ENCODE data around the gene SMIM20. TPM values are rescaled to one million over a fixed set of nuclear protein-coding genes. Genes with fewer than 3 reads are reported as not detected.
A peak's percentile ranks its signal among the peaks of the same experiment; 100 is the strongest.

Gene SMIM20
- total and polyA plus RNA-seq, 2 experiments from 2014 or later, result 56.6 to 82.9 TPM

GRCh38 chr4:25872851-25873631, 41.0 kb upstream of the SMIM20 start:
- H3K4me1 Mint-ChIP-seq, result no peaks in the 10 kb centered on the region

More at GRCh38 chr4:25872851-25873631, 41.0 kb upstream of the SMIM20 start:
- Histone ChIP-seq H3K27me3 (ENCODE audit: insufficient read depth) (no peaks in the 10 kb centered on the region), H3K27ac (ENCODE audit: low read depth) (no peak overlapping the region), H3K4me1 (ENCODE audit: insufficient read depth) (no peaks in the 10 kb centered on the region), H3K9me2 (ENCODE audit: insufficient read depth) (no peaks in the 10 kb centered on the region; the same call in 1 of the 2 replicates), H3K4me2 (no peak overlapping the region), H3K79me2 (replicated peaks; ENCODE audit: insufficient read depth) (no peaks in the 10 kb centered on the region), H3K36me3 (ENCODE audit: insufficient read depth) (no peaks in the 10 kb centered on the region), H3K4me3 (no peak overlapping the region), H4K20me1 (replicated peaks; ENCODE audit: insufficient read depth) (no peaks in the 10 kb centered on the region; the same call in 1 of the 2 replicates), H3F3A (replicated peaks; ENCODE audit: low read depth) (no peaks in the 10 kb centered on the region), H2AFZ (peak overlapping the region; percentile 7; the same call in 1 of the 2 replicates)
- Mint-ChIP-seq H3K27ac (no peak overlapping the region), H3K27me3 (ENCODE audit: insufficient read depth, low read depth, poor library complexity) (no peaks in the 10 kb centered on the region), H3K4me3 (no peak overlapping the region), H3K36me3 (ENCODE audit: low read depth) (no peaks in the 10 kb centered on the region), H3K9me3 (no peaks in the 10 kb centered on the region)
- ATAC-seq (no peak), DNase-seq (ENCODE audit: low spot score) (no peak)
- TF ChIP-seq, protein P1, sequence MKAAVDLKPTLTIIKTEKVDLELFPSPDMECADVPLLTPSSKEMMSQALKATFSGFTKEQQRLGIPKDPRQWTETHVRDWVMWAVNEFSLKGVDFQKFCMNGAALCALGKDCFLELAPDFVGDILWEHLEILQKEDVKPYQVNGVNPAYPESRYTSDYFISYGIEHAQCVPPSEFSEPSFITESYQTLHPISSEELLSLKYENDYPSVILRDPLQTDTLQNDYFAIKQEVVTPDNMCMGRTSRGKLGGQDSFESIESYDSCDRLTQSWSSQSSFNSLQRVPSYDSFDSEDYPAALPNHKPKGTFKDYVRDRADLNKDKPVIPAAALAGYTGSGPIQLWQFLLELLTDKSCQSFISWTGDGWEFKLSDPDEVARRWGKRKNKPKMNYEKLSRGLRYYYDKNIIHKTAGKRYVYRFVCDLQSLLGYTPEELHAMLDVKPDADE (IDR thresholded peaks at IDR 0.05), result no peak
- TF ChIP-seq NANOG (IDR thresholded peaks at IDR 0.05; ENCODE audit: borderline replicate concordance) (no peak), EZH2phosphoT487 (IDR thresholded peaks at IDR 0.05; ENCODE audit: unreplicated experiment) (no peak), CTCF (conservative IDR thresholded peaks at IDR 0.05; ENCODE audit: low read depth in 2 of 2) (no peak), POLR2AphosphoS5 (IDR thresholded peaks at IDR 0.05; ENCODE audit: low read depth) (no peak), JUNB (IDR thresholded peaks at IDR 0.05; ENCODE audit: unreplicated experiment) (no peak), ZNF331 (CRISPR knock-in tag; IDR thresholded peaks at IDR 0.05; ENCODE audit: low read depth) (no peak), STAT1 (IDR thresholded peaks at IDR 0.05; ENCODE audit: unreplicated experiment) (no peak), ZNF114 (CRISPR knock-in tag; IDR thresholded peaks at IDR 0.05) (no peak), CREB1 (CRISPR knock-in tag; IDR thresholded peaks at IDR 0.05; ENCODE audit: low read depth) (no peak)
- TF ChIP-seq, protein P2, sequence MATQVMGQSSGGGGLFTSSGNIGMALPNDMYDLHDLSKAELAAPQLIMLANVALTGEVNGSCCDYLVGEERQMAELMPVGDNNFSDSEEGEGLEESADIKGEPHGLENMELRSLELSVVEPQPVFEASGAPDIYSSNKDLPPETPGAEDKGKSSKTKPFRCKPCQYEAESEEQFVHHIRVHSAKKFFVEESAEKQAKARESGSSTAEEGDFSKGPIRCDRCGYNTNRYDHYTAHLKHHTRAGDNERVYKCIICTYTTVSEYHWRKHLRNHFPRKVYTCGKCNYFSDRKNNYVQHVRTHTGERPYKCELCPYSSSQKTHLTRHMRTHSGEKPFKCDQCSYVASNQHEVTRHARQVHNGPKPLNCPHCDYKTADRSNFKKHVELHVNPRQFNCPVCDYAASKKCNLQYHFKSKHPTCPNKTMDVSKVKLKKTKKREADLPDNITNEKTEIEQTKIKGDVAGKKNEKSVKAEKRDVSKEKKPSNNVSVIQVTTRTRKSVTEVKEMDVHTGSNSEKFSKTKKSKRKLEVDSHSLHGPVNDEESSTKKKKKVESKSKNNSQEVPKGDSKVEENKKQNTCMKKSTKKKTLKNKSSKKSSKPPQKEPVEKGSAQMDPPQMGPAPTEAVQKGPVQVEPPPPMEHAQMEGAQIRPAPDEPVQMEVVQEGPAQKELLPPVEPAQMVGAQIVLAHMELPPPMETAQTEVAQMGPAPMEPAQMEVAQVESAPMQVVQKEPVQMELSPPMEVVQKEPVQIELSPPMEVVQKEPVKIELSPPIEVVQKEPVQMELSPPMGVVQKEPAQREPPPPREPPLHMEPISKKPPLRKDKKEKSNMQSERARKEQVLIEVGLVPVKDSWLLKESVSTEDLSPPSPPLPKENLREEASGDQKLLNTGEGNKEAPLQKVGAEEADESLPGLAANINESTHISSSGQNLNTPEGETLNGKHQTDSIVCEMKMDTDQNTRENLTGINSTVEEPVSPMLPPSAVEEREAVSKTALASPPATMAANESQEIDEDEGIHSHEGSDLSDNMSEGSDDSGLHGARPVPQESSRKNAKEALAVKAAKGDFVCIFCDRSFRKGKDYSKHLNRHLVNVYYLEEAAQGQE (IDR thresholded peaks at IDR 0.05; ENCODE audit: unreplicated experiment), result no peak
- TF ChIP-seq, protein P3, sequence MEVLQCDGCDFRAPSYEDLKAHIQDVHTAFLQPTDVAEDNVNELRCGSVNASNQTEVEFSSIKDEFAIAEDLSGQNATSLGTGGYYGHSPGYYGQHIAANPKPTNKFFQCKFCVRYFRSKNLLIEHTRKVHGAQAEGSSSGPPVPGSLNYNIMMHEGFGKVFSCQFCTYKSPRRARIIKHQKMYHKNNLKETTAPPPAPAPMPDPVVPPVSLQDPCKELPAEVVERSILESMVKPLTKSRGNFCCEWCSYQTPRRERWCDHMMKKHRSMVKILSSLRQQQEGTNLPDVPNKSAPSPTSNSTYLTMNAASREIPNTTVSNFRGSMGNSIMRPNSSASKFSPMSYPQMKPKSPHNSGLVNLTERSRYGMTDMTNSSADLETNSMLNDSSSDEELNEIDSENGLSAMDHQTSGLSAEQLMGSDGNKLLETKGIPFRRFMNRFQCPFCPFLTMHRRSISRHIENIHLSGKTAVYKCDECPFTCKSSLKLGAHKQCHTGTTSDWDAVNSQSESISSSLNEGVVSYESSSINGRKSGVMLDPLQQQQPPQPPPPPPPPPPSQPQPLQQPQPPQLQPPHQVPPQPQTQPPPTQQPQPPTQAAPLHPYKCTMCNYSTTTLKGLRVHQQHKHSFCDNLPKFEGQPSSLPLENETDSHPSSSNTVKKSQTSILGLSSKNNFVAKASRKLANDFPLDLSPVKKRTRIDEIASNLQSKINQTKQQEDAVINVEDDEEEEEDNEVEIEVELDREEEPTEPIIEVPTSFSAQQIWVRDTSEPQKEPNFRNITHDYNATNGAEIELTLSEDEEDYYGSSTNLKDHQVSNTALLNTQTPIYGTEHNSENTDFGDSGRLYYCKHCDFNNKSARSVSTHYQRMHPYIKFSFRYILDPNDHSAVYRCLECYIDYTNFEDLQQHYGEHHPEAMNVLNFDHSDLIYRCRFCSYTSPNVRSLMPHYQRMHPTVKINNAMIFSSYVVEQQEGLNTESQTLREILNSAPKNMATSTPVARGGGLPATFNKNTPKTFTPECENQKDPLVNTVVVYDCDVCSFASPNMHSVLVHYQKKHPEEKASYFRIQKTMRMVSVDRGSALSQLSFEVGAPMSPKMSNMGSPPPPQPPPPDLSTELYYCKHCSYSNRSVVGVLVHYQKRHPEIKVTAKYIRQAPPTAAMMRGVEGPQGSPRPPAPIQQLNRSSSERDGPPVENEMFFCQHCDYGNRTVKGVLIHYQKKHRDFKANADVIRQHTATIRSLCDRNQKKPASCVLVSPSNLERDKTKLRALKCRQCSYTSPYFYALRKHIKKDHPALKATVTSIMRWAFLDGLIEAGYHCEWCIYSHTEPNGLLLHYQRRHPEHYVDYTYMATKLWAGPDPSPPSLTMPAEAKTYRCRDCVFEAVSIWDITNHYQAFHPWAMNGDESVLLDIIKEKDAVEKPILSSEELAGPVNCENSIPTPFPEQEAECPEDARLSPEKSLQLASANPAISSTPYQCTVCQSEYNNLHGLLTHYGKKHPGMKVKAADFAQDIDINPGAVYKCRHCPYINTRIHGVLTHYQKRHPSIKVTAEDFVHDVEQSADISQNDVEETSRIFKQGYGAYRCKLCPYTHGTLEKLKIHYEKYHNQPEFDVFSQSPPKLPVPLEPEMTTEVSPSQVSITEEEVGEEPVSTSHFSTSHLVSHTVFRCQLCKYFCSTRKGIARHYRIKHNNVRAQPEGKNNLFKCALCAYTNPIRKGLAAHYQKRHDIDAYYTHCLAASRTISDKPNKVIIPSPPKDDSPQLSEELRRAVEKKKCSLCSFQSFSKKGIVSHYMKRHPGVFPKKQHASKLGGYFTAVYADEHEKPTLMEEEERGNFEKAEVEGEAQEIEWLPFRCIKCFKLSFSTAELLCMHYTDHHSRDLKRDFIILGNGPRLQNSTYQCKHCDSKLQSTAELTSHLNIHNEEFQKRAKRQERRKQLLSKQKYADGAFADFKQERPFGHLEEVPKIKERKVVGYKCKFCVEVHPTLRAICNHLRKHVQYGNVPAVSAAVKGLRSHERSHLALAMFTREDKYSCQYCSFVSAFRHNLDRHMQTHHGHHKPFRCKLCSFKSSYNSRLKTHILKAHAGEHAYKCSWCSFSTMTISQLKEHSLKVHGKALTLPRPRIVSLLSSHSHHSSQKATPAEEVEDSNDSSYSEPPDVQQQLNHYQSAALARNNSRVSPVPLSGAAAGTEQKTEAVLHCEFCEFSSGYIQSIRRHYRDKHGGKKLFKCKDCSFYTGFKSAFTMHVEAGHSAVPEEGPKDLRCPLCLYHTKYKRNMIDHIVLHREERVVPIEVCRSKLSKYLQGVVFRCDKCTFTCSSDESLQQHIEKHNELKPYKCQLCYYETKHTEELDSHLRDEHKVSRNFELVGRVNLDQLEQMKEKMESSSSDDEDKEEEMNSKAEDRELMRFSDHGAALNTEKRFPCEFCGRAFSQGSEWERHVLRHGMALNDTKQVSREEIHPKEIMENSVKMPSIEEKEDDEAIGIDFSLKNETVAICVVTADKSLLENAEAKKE (CRISPR knock-in tag; IDR thresholded peaks at IDR 0.05), result no peak

All from GM23338 (cell line).